NCI-H1048 (cell line): ENCODE measurements around the gene ASXL1.

Source experiments
- DNase-seq: peaks from one replicate; lab custom pipeline; 2025; lab: John Stamatoyannopoulos, UW

Gene ASXL1

GRCh38 chr20:32453467-32454163 is 95.5 kb downstream of the ASXL1 start:
- DNase-seq = no peak

GRCh38 chr20:32454164-32455145 is 96.3 kb downstream of the ASXL1 start:
- DNase-seq = no peak

GRCh38 chr20:32455171-32455900 is 97.2 kb downstream of the ASXL1 start:
- no peak for DNase-seq

- no peak for DNase-seq
These were observed 98.0 kb downstream of the ASXL1 start for GRCh38 chr20:32455901-32456701.

- DNase-seq = no peak
These were observed 98.8 kb downstream of the ASXL1 start for GRCh38 chr20:32456869-32457478.

GRCh38 chr20:32457479-32457986 is 99.4 kb downstream of the ASXL1 start:
- peak; percentile 26 for DNase-seq

- DNase-seq = no peak
These were observed 100.1 kb downstream of the ASXL1 start for GRCh38 chr20:32458061-32458836.

- no peak for DNase-seq
These were observed 100.7 kb downstream of the ASXL1 start for GRCh38 chr20:32458837-32459220.

- no peak for DNase-seq
These were observed 102.1 kb downstream of the ASXL1 start for GRCh38 chr20:32460231-32460630.

- DNase-seq = no peak
These were observed 102.7 kb downstream of the ASXL1 start for GRCh38 chr20:32460683-32461320.

GRCh38 chr20:32461836-32462600 is 103.9 kb downstream of the ASXL1 start:
- DNase-seq = no peak

- DNase-seq = no peak
These were observed 104.9 kb downstream of the ASXL1 start for GRCh38 chr20:32462900-32463641.

- peak; percentile 56 for DNase-seq
These were observed 105.7 kb downstream of the ASXL1 start for GRCh38 chr20:32463642-32464400.

- DNase-seq = no peak
These were observed 106.4 kb downstream of the ASXL1 start for GRCh38 chr20:32464401-32465091.

- DNase-seq = no peak
These were observed 107.2 kb downstream of the ASXL1 start for GRCh38 chr20:32465092-32465900.
